Measurements from ENCODE around the gene HDAC4.

Gene HDAC4

GRCh38 chr2:239061121-239061666, 339.6 kb downstream of the HDAC4 start:
- in situ Hi-C loops (cut with MboI; ENCODE audit: low sequenced_read_pairs), result no loop called here

GRCh38 chr2:239060676-239061075, 340.1 kb downstream of the HDAC4 start:
- in situ Hi-C loops (cut with MboI; ENCODE audit: low sequenced_read_pairs), result no loop called here

GRCh38 chr2:239059854-239060253, 341.0 kb downstream of the HDAC4 start:
- in situ Hi-C loops (cut with MboI; ENCODE audit: low sequenced_read_pairs), result no loop called here

GRCh38 chr2:239058766-239059165, 342.1 kb downstream of the HDAC4 start:
- in situ Hi-C loops (cut with MboI; ENCODE audit: low sequenced_read_pairs), result no loop called here

- in situ Hi-C loops (cut with MboI; ENCODE audit: low sequenced_read_pairs), result no loop called here
These were observed 343.3 kb downstream of the HDAC4 start for GRCh38 chr2:239057533-239057932.

GRCh38 chr2:239056611-239057010, 344.2 kb downstream of the HDAC4 start:
- in situ Hi-C loops (cut with MboI; ENCODE audit: low sequenced_read_pairs), result no loop called here

GRCh38 chr2:239055756-239056493, 344.9 kb downstream of the HDAC4 start:
- in situ Hi-C loops (cut with MboI; ENCODE audit: low sequenced_read_pairs), result no loop called here

- in situ Hi-C loops (cut with MboI; ENCODE audit: low sequenced_read_pairs), result no loop called here
These were observed 345.9 kb downstream of the HDAC4 start for GRCh38 chr2:239054921-239055320.

GRCh38 chr2:239053801-239054503, 346.9 kb downstream of the HDAC4 start:
- in situ Hi-C loops (cut with MboI; ENCODE audit: low sequenced_read_pairs), result no loop called here

GRCh38 chr2:239052798-239053665, 347.8 kb downstream of the HDAC4 start:
- in situ Hi-C loops (cut with MboI; ENCODE audit: low sequenced_read_pairs), result no loop called here

GRCh38 chr2:239051891-239052445, 348.9 kb downstream of the HDAC4 start:
- in situ Hi-C loops (cut with MboI; ENCODE audit: low sequenced_read_pairs), result no loop called here

- in situ Hi-C loops (cut with MboI; ENCODE audit: low sequenced_read_pairs), result no loop called here
These were observed 350.6 kb downstream of the HDAC4 start for GRCh38 chr2:239050252-239050649.

GRCh38 chr2:239049421-239050251, 351.2 kb downstream of the HDAC4 start:
- in situ Hi-C loops (cut with MboI; ENCODE audit: low sequenced_read_pairs), result no loop called here

GRCh38 chr2:239048736-239049135, 352.1 kb downstream of the HDAC4 start:
- in situ Hi-C loops (cut with MboI; ENCODE audit: low sequenced_read_pairs), result no loop called here

GRCh38 chr2:239047861-239048260, 353.0 kb downstream of the HDAC4 start:
- in situ Hi-C loops (cut with MboI; ENCODE audit: low sequenced_read_pairs), result no loop called here

GRCh38 chr2:239047420-239047819, 353.4 kb downstream of the HDAC4 start:
- in situ Hi-C loops (cut with MboI; ENCODE audit: low sequenced_read_pairs), result no loop called here

GRCh38 chr2:239046822-239047221, 354.0 kb downstream of the HDAC4 start:
- in situ Hi-C loops (cut with MboI; ENCODE audit: low sequenced_read_pairs), result no loop called here

GRCh38 chr2:239044336-239044735, 356.5 kb downstream of the HDAC4 start:
- in situ Hi-C loops (cut with MboI; ENCODE audit: low sequenced_read_pairs), result no loop called here

GRCh38 chr2:239043326-239043725, 357.5 kb downstream of the HDAC4 start:
- in situ Hi-C loops (cut with MboI; ENCODE audit: low sequenced_read_pairs), result no loop called here

Data from HL-60/S4 treated with phorbol 12-myristate 13-acetate at 8.2 ng/mL for 4 days and 3 days (cell line).